Measurements from ENCODE around the gene MASP1.
"Not testable (repeated sequence)": the region's sequence is repeated elsewhere in the genome, so short reads cannot be mapped to it uniquely, and the experiment has no call there.

The MASP1 gene

GRCh38 chr3:187265461-187265955 is 26.0 kb downstream of the MASP1 start:
- DNase-seq (ENCODE audit: low read depth) = no peak

GRCh38 chr3:187264911-187265310 is 26.6 kb downstream of the MASP1 start:
- no peak for DNase-seq (ENCODE audit: low read depth)

GRCh38 chr3:187264021-187264420 is 27.5 kb downstream of the MASP1 start:
- DNase-seq (ENCODE audit: low read depth) = no peak

GRCh38 chr3:187263270-187263669 is 28.3 kb downstream of the MASP1 start:
- DNase-seq (ENCODE audit: low read depth) = no peak

- no peak for DNase-seq (ENCODE audit: low read depth)
These were observed 29.2 kb downstream of the MASP1 start for GRCh38 chr3:187262360-187262759.

GRCh38 chr3:187261541-187261969 is 30.0 kb downstream of the MASP1 start:
- no peak for DNase-seq (ENCODE audit: low read depth)

GRCh38 chr3:187259171-187259570 is 32.4 kb downstream of the MASP1 start:
- no peak for DNase-seq (ENCODE audit: low read depth)

GRCh38 chr3:187257992-187258692 is 33.4 kb downstream of the MASP1 start:
- no peak for DNase-seq (ENCODE audit: low read depth)

- no peak for DNase-seq (ENCODE audit: low read depth)
These were observed 34.1 kb downstream of the MASP1 start for GRCh38 chr3:187257471-187257870.

- DNase-seq (ENCODE audit: low read depth) = no peak
These were observed 35.4 kb downstream of the MASP1 start for GRCh38 chr3:187256051-187256616.

- no peak for DNase-seq (ENCODE audit: low read depth)
These were observed 36.2 kb downstream of the MASP1 start for GRCh38 chr3:187255314-187255713.

- no peak for DNase-seq (ENCODE audit: low read depth)
These were observed 39.2 kb downstream of the MASP1 start for GRCh38 chr3:187252311-187252710.

GRCh38 chr3:187251599-187251998 is 39.9 kb downstream of the MASP1 start:
- DNase-seq (ENCODE audit: low read depth) = no peak

- DNase-seq (ENCODE audit: low read depth) = no peak
These were observed 44.1 kb downstream of the MASP1 start for GRCh38 chr3:187247398-187247797.

GRCh38 chr3:187243933-187244524 is 47.5 kb downstream of the MASP1 start:
- DNase-seq (ENCODE audit: low read depth) = no peak

GRCh38 chr3:187242900-187243299 is 48.6 kb downstream of the MASP1 start:
- DNase-seq (ENCODE audit: low read depth) = no peak

GRCh38 chr3:187242435-187242834 is 49.1 kb downstream of the MASP1 start:
- DNase-seq (ENCODE audit: low read depth) = no peak

GRCh38 chr3:187238835-187239234 is 52.7 kb downstream of the MASP1 start:
- DNase-seq (ENCODE audit: low read depth) = not testable (repeated sequence)

- DNase-seq (ENCODE audit: low read depth) = no peak
These were observed 53.3 kb downstream of the MASP1 start for GRCh38 chr3:187238239-187238638.

GRCh38 chr3:187237741-187238140 is 53.8 kb downstream of the MASP1 start:
- no peak for DNase-seq (ENCODE audit: low read depth)

GRCh38 chr3:187236962-187237361 is 54.6 kb downstream of the MASP1 start:
- DNase-seq (ENCODE audit: low read depth) = no peak

- DNase-seq (ENCODE audit: low read depth) = no peak
These were observed 61.5 kb downstream of the MASP1 start for GRCh38 chr3:187230011-187230410.

- no peak for DNase-seq (ENCODE audit: low read depth)
These were observed 62.8 kb downstream of the MASP1 start for GRCh38 chr3:187228740-187229139.
